ENCODE results near the gene PIK3C3. TPM values are rescaled to one million over a fixed set of nuclear protein-coding genes. Genes with fewer than 3 reads are reported as not detected.

The PIK3C3 gene
- total and polyA plus RNA-seq, 7 donors: 22.7 to 54.8 (median 42.0) TPM

GRCh38 chr18:42053188-42053781 lies 98.3 kb downstream of the PIK3C3 start:
- 17 to 20% methylated on average over 5 of the region's 5 CpGs for WGBS, 2 donors

GRCh38 chr18:42064109-42064508 lies 109.1 kb downstream of the PIK3C3 start:
- H3K9me3 ChIP-seq: no peaks in the 10 kb centered on the region
- no peak overlapping the region for H3K4me3 ChIP-seq
- H3K27ac ChIP-seq: no peak overlapping the region
- H3K4me1 ChIP-seq: no peaks in the 10 kb centered on the region
- H3K27me3 ChIP-seq: no peaks in the 10 kb centered on the region
- DNase-seq: no peak
- intact Hi-C loops (cut with DNase I): no loop called here
- TF ChIP-seq EP300 (IDR thresholded peaks at IDR 0.05): no peak
- no peak for TF ChIP-seq POLR2A (IDR thresholded peaks at IDR 0.05)
- TF ChIP-seq POLR2AphosphoS5 (IDR thresholded peaks at IDR 0.05): no peak
- TF ChIP-seq CTCF (IDR thresholded peaks at IDR 0.05): no peak
- peaks cover 0 to 42% (median 8%) of the 10 kb centered on the region in 4 donors for H3K36me3 ChIP-seq

More at GRCh38 chr18:42053188-42053781, 98.3 kb downstream of the PIK3C3 start:
- Histone ChIP-seq H3K36me3 (peaks cover 0 to 30% (median 7%) of the 10 kb centered on the region in 4 donors), H3K27me3 (no peaks in the 10 kb centered on the region), H3K27ac (no peak overlapping the region), H3K9me3 (no peaks in the 10 kb centered on the region), H3K4me3 (no peak overlapping the region), H3K4me1 (peaks cover 0 to 5% (median 0%) of the 10 kb centered on the region in 4 donors)
- intact Hi-C loops (cut with DNase I): no loop called here
- no peak for DNase-seq
- TF ChIP-seq EP300 (IDR thresholded peaks at IDR 0.05) (no peak), POLR2AphosphoS5 (IDR thresholded peaks at IDR 0.05) (no peak), POLR2A (IDR thresholded peaks at IDR 0.05) (no peak), CTCF (IDR thresholded peaks at IDR 0.05) (peak in 3 of 4 experiments; percentile 42 to 74 (median 55))

- Histone ChIP-seq H3K9me3 (no peaks in the 10 kb centered on the region), H3K36me3 (peaks cover 2 to 76% (median 8%) of the 10 kb centered on the region in 4 donors), H3K27ac (no peak overlapping the region), H3K4me3 (no peak overlapping the region), H3K4me1 (no peaks in the 10 kb centered on the region), H3K27me3 (no peaks in the 10 kb centered on the region)
- WGBS, 2 donors: 74 to 83% methylated on average over 4 of the region's 4 CpGs
- intact Hi-C loops (cut with DNase I): no loop called here
- no peak for TF ChIP-seq POLR2AphosphoS5 (IDR thresholded peaks at IDR 0.05)
- TF ChIP-seq POLR2A (IDR thresholded peaks at IDR 0.05): no peak
- no peak for TF ChIP-seq CTCF (IDR thresholded peaks at IDR 0.05)
- TF ChIP-seq EP300 (IDR thresholded peaks at IDR 0.05): no peak
- no peak for DNase-seq
Observed at GRCh38 chr18:42067518-42067917, 112.5 kb downstream of the PIK3C3 start.

- Histone ChIP-seq H3K4me3 (no peak overlapping the region), H3K4me1 (no peaks in the 10 kb centered on the region), H3K9me3 (no peaks in the 10 kb centered on the region), H3K27me3 (no peaks in the 10 kb centered on the region), H3K36me3 (peaks cover 4 to 81% (median 8%) of the 10 kb centered on the region in 4 donors), H3K27ac (no peak overlapping the region)
- TF ChIP-seq POLR2A (IDR thresholded peaks at IDR 0.05): no peak
- no peak for TF ChIP-seq POLR2AphosphoS5 (IDR thresholded peaks at IDR 0.05)
- TF ChIP-seq CTCF (IDR thresholded peaks at IDR 0.05): no peak
- TF ChIP-seq EP300 (IDR thresholded peaks at IDR 0.05): no peak
- no peak for DNase-seq
- 25 to 66% methylated on average over 3 of the region's 3 CpGs for WGBS, 2 donors
- intact Hi-C loops (cut with DNase I): no loop called here
Observed at GRCh38 chr18:42068030-42068429, 113.0 kb downstream of the PIK3C3 start.

- no peak overlapping the region for H3K27ac ChIP-seq
- H3K9me3 ChIP-seq: no peaks in the 10 kb centered on the region
- peaks cover 4 to 90% (median 8%) of the 10 kb centered on the region in 4 donors for H3K36me3 ChIP-seq
- intact Hi-C loops (cut with DNase I): no loop called here
- no peak for TF ChIP-seq CTCF (IDR thresholded peaks at IDR 0.05)
- TF ChIP-seq POLR2A (IDR thresholded peaks at IDR 0.05): no peak
- TF ChIP-seq POLR2AphosphoS5 (IDR thresholded peaks at IDR 0.05): no peak
- no peak for TF ChIP-seq EP300 (IDR thresholded peaks at IDR 0.05)
- H3K4me3 ChIP-seq: no peak overlapping the region
- DNase-seq: no peak
- H3K27me3 ChIP-seq: no peaks in the 10 kb centered on the region
- H3K4me1 ChIP-seq: no peaks in the 10 kb centered on the region
Observed at GRCh38 chr18:42069036-42069435, 114.0 kb downstream of the PIK3C3 start.

Measured in sigmoid colon (tissue), 7 donors.